ENCODE data around the gene AGRP. TPM values are rescaled to one million over a fixed set of nuclear protein-coding genes. Genes with fewer than 3 reads are reported as not detected.

The AGRP gene
- total and polyA plus RNA-seq, 4 donors: 0.18 to 0.50 TPM; not detected in 2

DNA sequence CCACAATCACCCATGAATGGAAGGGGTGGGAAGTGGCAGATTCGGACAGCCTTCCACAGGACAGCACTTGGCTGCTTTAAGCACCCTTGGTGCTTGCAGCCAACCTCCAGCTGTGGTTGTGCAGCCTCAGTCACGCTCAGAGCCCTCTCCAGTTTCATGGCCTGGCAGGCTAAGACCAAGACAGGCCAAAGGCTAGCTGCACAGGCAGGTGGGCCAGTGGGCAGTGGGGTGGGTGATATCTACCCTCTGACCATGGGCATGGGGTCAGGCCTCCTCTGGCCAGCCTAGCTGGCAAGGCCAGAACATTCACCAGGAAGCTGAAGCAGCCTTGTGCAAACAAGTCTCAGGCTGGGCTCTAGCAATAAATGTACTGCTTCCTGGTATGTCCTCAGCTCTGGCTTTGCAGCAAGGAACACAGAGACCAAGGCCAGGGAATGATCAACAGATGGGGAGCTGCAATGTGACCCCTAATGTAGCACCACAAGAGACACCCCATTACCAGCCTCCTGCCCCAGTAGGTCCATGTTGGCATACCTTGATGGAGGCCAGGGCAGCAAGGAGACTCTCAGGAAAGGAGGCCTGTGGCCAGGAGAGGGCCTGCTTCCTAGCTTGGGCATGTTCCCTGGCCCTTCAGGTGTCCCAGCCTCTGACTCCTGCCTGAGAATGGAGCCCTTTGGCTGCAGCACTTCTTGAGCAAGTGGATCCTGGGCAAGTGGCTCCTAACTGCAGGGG lies 31.5 kb downstream of the AGRP start:
- Histone ChIP-seq H3K27me3 (ENCODE audit: control insufficient read depth in 4 of 4, insufficient read depth in 4 of 4, low read length in 3 of 4) (no peaks in the 10 kb centered on the region), H3K36me3 (ENCODE audit: control insufficient read depth in 4 of 4, insufficient read depth in 3 of 4, low read depth in 1 of 4, low read length in 3 of 4) (peaks cover 0 to 9% (median 5%) of the 10 kb centered on the region in 4 donors), H3K9me3 (ENCODE audit: control insufficient read depth in 4 of 4, low read length in 3 of 4) (no peaks in the 10 kb centered on the region), H3K27ac (ENCODE audit: low read depth in 1 of 2, low read length in 2 of 2) (peak overlapping the region in 1 of 2 donors; percentile 23), H3K9ac (ENCODE audit: low read depth in 1 of 2, low read length in 2 of 2) (no peak overlapping the region), H3K4me1 (ENCODE audit: control insufficient read depth in 4 of 4, insufficient read depth in 4 of 4, low read length in 3 of 4) (peaks cover 20 to 64% (median 44%) of the 10 kb centered on the region in 4 donors), H3K4me3 (ENCODE audit: low read depth in 1 of 3, low read length in 3 of 3) (no peak overlapping the region)
- TF ChIP-seq RXRA (IDR thresholded peaks at IDR 0.05): no peak
- no peak for TF ChIP-seq RAD21 (IDR thresholded peaks at IDR 0.05)
- TF ChIP-seq, protein P1, sequence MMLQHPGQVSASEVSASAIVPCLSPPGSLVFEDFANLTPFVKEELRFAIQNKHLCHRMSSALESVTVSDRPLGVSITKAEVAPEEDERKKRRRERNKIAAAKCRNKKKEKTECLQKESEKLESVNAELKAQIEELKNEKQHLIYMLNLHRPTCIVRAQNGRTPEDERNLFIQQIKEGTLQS (IDR thresholded peaks at IDR 0.05): no peak
- no peak for TF ChIP-seq SP1 (IDR thresholded peaks at IDR 0.05)
- no peak for TF ChIP-seq NR2F2 (IDR thresholded peaks at IDR 0.05)
- TF ChIP-seq, protein P2, sequence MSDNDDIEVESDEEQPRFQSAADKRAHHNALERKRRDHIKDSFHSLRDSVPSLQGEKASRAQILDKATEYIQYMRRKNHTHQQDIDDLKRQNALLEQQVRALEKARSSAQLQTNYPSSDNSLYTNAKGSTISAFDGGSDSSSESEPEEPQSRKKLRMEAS (IDR thresholded peaks at IDR 0.05): no peak
- TF ChIP-seq HNF4A (conservative IDR thresholded peaks at IDR 0.05): no peak
- no peak for TF ChIP-seq YY1 (IDR thresholded peaks at IDR 0.05)
- TF ChIP-seq, protein P3, sequence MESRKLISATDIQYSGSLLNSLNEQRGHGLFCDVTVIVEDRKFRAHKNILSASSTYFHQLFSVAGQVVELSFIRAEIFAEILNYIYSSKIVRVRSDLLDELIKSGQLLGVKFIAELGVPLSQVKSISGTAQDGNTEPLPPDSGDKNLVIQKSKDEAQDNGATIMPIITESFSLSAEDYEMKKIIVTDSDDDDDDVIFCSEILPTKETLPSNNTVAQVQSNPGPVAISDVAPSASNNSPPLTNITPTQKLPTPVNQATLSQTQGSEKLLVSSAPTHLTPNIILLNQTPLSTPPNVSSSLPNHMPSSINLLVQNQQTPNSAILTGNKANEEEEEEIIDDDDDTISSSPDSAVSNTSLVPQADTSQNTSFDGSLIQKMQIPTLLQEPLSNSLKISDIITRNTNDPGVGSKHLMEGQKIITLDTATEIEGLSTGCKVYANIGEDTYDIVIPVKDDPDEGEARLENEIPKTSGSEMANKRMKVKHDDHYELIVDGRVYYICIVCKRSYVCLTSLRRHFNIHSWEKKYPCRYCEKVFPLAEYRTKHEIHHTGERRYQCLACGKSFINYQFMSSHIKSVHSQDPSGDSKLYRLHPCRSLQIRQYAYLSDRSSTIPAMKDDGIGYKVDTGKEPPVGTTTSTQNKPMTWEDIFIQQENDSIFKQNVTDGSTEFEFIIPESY (IDR thresholded peaks at IDR 0.05): no peak
- no peak for TF ChIP-seq GABPA (IDR thresholded peaks at IDR 0.05 in 1 of 2, conservative IDR thresholded peaks at IDR 0.05 in 1 of 2)
- TF ChIP-seq HNF4G (IDR thresholded peaks at IDR 0.05): no peak
- no peak for TF ChIP-seq JUND (IDR thresholded peaks at IDR 0.05)
- WGBS: 75% methylated on average over 2 of the region's 2 CpGs
- no peak for DNase-seq (ENCODE audit: low spot score)

DNA sequence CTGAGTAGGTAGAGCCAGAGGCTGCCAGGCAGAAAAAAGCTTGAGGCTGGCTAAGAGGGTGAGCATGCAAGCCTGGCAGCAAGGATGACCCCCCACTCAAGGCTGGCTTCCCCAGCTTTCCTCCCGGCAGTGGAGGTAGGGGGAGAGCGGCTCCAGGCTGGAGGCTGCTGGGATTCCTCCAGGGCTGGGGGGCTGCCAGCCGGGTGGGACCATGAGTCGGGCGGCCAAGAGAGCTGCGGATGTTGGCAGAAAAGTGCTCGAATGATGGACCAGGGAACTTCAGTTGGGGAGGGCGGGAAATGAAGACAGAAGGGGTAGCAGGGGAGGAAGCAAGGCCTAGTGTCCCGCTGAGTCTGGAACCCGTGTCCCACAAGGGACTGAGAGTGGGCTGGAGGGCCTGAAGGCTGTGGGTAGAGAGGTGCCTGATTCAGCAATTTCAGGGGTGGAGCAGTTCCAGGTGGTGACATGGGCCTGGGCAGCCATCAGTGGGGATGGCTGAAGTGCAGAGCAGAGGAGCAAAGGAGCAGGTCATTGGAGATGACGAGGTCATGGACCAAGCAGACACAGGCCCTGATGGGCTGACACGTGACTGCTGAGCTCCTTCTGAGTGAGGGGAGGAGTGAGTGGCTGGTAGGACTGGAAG lies 32.2 kb downstream of the AGRP start:
- TF ChIP-seq YY1 (IDR thresholded peaks at IDR 0.05): no peak
- TF ChIP-seq HNF4G (IDR thresholded peaks at IDR 0.05): no peak
- TF ChIP-seq, protein P1 (IDR thresholded peaks at IDR 0.05): no peak
- TF ChIP-seq, protein P3 (IDR thresholded peaks at IDR 0.05): no peak
- peak; percentile 10 to 37 for TF ChIP-seq RXRA (IDR thresholded peaks at IDR 0.05)
- TF ChIP-seq HNF4A (conservative IDR thresholded peaks at IDR 0.05): no peak
- Histone ChIP-seq H3K4me1 (ENCODE audit: control insufficient read depth in 4 of 4, insufficient read depth in 4 of 4, low read length in 3 of 4) (peaks cover 26 to 64% (median 47%) of the 10 kb centered on the region in 4 donors), H3K27me3 (ENCODE audit: control insufficient read depth in 4 of 4, insufficient read depth in 4 of 4, low read length in 3 of 4) (no peaks in the 10 kb centered on the region), H3K27ac (ENCODE audit: low read depth in 1 of 2, low read length in 2 of 2) (peak overlapping the region in 1 of 2 donors; percentile 23), H3K36me3 (ENCODE audit: control insufficient read depth in 4 of 4, insufficient read depth in 3 of 4, low read depth in 1 of 4, low read length in 3 of 4) (peaks cover 0 to 9% (median 5%) of the 10 kb centered on the region in 4 donors), H3K9ac (ENCODE audit: low read depth in 1 of 2, low read length in 2 of 2) (no peak overlapping the region), H3K9me3 (ENCODE audit: control insufficient read depth in 4 of 4, low read length in 3 of 4) (no peaks in the 10 kb centered on the region), H3K4me3 (ENCODE audit: low read depth in 1 of 3, low read length in 3 of 3) (no peak overlapping the region)
- no peak for DNase-seq (ENCODE audit: low spot score)
- 86% methylated on average over 12 of the region's 12 CpGs for WGBS
